Mesothelial cell of epicardium (in vitro differentiated cells): ENCODE measurements around the gene PRKG2. TPM values are rescaled to one million over a fixed set of nuclear protein-coding genes. Genes with fewer than 3 reads are reported as not detected.

ENCODE experiments used
- DNase-seq, 2 experiments: peaks; one replicate each; pipeline ENCODE4 v3.0.0; 2021; ENCODE audit warnings: low spot score in 2 of 2; ENCODE audit not compliant: unreplicated experiment in 2 of 2
- H3K27ac Mint-ChIP-seq: 2 replicates; pipeline ENCODE4 v1.8.0; 2021; ENCODE audit warnings: mixed read lengths
- H3K27me3 Mint-ChIP-seq: 2 replicates; pipeline ENCODE4 v1.8.0; 2021; ENCODE audit warnings: low read depth, mixed read lengths
- H3K36me3 Mint-ChIP-seq: 2 replicates; pipeline ENCODE4 v1.8.0; 2021; ENCODE audit warnings: mixed read lengths
- H3K4me1 Mint-ChIP-seq: 2 replicates; pipeline ENCODE4 v1.8.0; 2021; ENCODE audit warnings: mixed read lengths
- H3K4me3 Mint-ChIP-seq: 2 replicates; pipeline ENCODE4 v1.8.0; 2021; ENCODE audit warnings: mild to moderate bottlenecking, moderate library complexity, mixed read lengths
- H3K9me3 Mint-ChIP-seq: 2 replicates; pipeline ENCODE4 v1.8.0; 2021; ENCODE audit warnings: mixed read lengths
- total RNA-seq: library from RNA; stranded (reverse); gene quantifications from 3 replicates; pipeline ENCODE4 v1.2.1, GENCODE V29; 2021
- TF ChIP-seq, protein P1 (sequence below): fragments of 200-600 bp; sonication (generic); IDR thresholded peaks from one replicate; pipeline ENCODE4 v1.5.0; 2021; ENCODE audit warnings: antibody characterized with exemption; ENCODE audit not compliant: unreplicated experiment

Gene PRKG2
- total RNA-seq, 1 donor from 2014 or later, result 0.83 TPM

DNA sequence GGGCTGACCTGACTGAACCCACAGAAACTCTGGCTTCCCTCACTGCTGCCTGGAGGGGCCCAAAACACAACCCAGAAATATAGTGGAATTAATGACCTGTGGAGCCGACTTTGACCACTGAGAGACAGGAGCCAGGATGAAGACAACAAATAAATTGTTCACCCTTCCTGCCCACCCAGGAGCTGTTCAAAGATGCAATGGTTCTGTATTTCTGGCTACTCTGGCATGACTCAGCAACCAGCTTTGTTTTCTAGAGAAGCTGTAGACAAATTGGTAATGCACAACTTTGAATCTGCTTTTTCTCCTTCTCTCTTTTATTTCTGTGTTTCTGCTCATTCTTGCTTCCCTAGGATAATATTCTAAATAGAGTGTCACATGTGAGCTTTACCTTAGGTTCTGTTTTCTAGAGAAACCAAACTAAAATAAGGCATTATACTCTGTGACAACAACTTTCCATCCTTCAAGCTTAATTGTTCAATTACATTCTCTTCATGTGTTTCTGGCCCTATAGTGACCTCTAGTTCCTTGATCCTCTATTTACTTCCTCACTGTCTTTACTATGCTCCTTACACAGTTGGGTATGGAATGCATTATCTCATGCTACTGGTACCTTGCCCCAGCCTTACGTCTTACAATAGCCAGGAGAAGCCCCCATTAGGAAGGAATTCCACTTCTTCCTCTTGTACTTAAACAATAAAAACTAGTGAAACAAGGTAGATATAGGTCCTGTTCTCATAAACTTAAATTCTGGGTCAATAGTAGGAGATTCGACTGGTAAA is 6.5 kb upstream of the PRKG2 start:
- Mint-ChIP-seq H3K4me3 (no peak overlapping the region), H3K36me3 (no peaks in the 10 kb centered on the region), H3K27me3 (peaks cover 60% of the 10 kb centered on the region), H3K4me1 (no peaks in the 10 kb centered on the region), H3K9me3 (peaks cover 6% of the 10 kb centered on the region), H3K27ac (no peak overlapping the region)
- DNase-seq, result no peak
- TF ChIP-seq, protein P1, sequence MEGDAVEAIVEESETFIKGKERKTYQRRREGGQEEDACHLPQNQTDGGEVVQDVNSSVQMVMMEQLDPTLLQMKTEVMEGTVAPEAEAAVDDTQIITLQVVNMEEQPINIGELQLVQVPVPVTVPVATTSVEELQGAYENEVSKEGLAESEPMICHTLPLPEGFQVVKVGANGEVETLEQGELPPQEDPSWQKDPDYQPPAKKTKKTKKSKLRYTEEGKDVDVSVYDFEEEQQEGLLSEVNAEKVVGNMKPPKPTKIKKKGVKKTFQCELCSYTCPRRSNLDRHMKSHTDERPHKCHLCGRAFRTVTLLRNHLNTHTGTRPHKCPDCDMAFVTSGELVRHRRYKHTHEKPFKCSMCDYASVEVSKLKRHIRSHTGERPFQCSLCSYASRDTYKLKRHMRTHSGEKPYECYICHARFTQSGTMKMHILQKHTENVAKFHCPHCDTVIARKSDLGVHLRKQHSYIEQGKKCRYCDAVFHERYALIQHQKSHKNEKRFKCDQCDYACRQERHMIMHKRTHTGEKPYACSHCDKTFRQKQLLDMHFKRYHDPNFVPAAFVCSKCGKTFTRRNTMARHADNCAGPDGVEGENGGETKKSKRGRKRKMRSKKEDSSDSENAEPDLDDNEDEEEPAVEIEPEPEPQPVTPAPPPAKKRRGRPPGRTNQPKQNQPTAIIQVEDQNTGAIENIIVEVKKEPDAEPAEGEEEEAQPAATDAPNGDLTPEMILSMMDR, result no peak

DNA sequence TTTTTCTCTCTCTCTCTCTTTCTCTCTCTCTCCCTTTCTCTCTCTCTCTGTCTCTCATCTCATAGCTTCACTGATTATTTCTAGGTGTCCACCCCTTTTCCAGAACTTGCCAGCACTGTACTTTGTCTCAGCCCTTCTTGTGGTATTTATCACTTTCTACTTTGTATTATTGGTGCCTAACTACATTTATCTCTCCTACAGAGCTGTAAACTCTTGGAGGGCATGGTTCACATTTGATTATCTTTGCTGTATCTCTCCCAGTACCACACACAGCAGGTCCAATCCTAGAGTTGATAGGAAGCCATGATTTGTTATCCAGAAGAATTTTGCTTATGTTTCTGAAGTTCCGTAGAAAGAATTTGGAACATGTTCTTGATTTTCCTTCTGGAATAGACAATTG is 5.2 kb upstream of the PRKG2 start:
- peaks cover 6% of the 10 kb centered on the region for H3K4me1 Mint-ChIP-seq
- H3K9me3 Mint-ChIP-seq, result peaks cover 6% of the 10 kb centered on the region
- no peak overlapping the region for H3K4me3 Mint-ChIP-seq
- H3K36me3 Mint-ChIP-seq, result no peaks in the 10 kb centered on the region
- TF ChIP-seq, protein P1, result no peak
- DNase-seq, result no peak
- peaks cover 66% of the 10 kb centered on the region for H3K27me3 Mint-ChIP-seq
- no peak overlapping the region for H3K27ac Mint-ChIP-seq

DNA sequence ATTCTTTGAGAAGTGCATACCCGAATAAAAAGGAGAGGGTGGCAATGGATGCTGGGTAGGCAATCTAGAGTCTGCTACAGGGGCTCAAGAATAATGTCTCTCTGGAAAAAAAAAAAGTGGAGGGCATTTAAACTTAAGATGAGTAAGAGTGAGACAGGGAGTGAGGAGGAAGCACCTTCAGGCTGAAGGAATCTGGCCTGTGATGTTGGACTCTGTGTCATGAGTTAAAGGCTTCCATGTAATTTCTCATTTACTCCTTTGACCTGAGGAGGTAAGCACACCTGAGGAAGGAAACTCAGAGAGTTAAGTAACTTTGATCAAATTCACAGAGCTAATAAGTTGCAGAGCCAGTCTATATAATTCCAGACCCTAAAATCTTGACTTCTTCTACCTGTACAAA is 3.2 kb upstream of the PRKG2 start:
- no peaks in the 10 kb centered on the region for H3K36me3 Mint-ChIP-seq
- TF ChIP-seq, protein P1, result no peak
- H3K27ac Mint-ChIP-seq, result no peak overlapping the region
- peaks cover 59% of the 10 kb centered on the region for H3K27me3 Mint-ChIP-seq
- no peaks in the 10 kb centered on the region for H3K9me3 Mint-ChIP-seq
- H3K4me1 Mint-ChIP-seq, result peaks cover 10% of the 10 kb centered on the region
- H3K4me3 Mint-ChIP-seq, result no peak overlapping the region
- no peak for DNase-seq

DNA sequence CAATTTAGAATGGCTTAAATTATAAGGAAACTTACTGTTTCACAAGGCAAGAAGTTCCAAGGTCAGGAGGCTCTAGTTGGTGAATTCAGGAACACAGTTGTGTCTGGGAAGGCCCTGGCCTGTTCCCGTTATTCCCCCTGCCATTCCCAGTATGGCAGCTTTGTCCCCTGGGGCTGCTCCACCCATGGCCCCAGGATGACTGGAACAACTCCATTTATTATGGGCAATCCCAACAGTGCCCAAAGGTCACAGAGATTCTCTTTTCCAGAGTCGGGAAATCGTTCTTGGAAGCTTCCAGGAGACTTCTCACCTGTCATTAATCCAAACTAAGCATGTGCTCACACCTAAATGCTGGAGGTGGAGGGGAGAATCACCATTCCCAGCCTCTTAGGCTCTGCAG is 2.8 kb upstream of the PRKG2 start:
- Mint-ChIP-seq H3K4me3 (no peak overlapping the region), H3K27me3 (peaks cover 59% of the 10 kb centered on the region), H3K9me3 (no peaks in the 10 kb centered on the region), H3K36me3 (no peaks in the 10 kb centered on the region), H3K4me1 (peaks cover 10% of the 10 kb centered on the region), H3K27ac (no peak overlapping the region)
- TF ChIP-seq, protein P1, result no peak
- DNase-seq, result no peak

DNA sequence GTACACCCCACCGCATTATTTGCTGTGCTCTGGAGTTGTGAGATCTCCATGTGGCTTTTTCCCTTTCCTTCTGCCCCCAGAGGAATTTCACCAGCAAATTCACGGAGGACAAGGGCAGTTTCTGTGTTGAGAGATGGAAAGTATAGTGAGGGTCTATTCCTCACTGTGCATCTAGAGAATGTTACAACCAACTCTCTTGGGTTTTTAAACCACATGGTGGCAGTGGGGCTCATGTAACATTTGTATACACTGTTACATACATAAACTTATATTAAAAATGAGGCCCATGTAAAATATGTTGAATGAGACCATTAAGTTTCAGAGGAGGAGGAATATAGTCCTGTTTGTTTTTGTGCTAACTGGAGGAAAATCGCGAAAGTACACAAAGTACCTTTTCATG is 909 bp upstream of the PRKG2 start:
- Mint-ChIP-seq H3K9me3 (no peaks in the 10 kb centered on the region), H3K4me3 (peak overlapping the region; percentile 59), H3K36me3 (no peaks in the 10 kb centered on the region), H3K27ac (no peak overlapping the region), H3K27me3 (peaks cover 66% of the 10 kb centered on the region), H3K4me1 (peaks cover 10% of the 10 kb centered on the region)
- no peak for DNase-seq
- TF ChIP-seq, protein P1, result no peak
